Measurements from ENCODE around the gene KIFC1. TPM values are rescaled to one million over a fixed set of nuclear protein-coding genes. Genes with fewer than 3 reads are reported as not detected.
A peak's percentile ranks its signal among the peaks of the same experiment; 100 is the strongest.

KIFC1 gene
- total RNA-seq, 6 donors from 2014 or later, result 1.2 to 11.8 (median 4.4) TPM

DNA sequence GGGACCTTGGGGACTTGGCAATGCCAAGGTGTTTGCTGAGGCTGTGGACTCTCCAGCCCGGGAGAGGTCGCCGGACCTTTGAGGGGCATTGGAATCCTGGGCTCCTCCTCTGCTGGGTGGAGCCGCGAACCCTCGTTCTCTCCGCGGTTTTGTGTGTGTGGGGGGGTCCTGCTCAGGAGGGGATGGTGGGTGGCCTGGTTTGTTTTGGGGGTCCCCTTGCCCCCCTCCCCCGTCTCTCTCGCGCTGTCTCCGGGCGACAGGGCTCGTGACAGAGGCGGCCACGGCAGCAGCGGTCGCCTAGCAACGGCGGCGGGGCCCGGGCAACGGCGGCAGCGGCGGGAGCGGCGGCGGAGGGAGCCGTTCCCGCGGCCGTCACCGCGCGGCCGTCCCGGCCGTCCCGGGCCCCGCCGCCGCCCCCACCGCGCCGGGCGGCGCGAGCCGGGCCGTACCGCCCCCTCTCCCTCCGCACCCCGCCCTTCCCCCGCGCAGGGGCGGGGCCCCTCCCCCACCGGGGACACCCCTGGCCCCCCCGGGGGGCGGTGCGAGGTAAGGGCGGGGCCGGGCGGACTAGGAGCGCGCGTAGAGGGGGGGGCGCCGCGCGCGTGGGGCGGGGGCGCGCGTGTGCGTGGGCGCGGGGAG, 36.1 kb downstream of the KIFC1 start:
- Histone ChIP-seq H3K9me3 (no peaks in the 10 kb centered on the region), H3K27ac (peak overlapping the region; percentile 55 to 97 (median 94)), H3K4me3 (peak overlapping the region; percentile 36 to 69 (median 60)), H3K36me3 (no peaks in the 10 kb centered on the region), H3K27me3 (no peaks in the 10 kb centered on the region), H3K4me1 (peaks cover 44 to 70% (median 62%) of the 10 kb centered on the region in 4 donors)
- no peak for TF ChIP-seq EP300 (IDR thresholded peaks at IDR 0.05)
- no peak for TF ChIP-seq POLR2A (IDR thresholded peaks at IDR 0.05)
- no peak for TF ChIP-seq POLR2AphosphoS5 (IDR thresholded peaks at IDR 0.05)
- TF ChIP-seq, protein P1, sequence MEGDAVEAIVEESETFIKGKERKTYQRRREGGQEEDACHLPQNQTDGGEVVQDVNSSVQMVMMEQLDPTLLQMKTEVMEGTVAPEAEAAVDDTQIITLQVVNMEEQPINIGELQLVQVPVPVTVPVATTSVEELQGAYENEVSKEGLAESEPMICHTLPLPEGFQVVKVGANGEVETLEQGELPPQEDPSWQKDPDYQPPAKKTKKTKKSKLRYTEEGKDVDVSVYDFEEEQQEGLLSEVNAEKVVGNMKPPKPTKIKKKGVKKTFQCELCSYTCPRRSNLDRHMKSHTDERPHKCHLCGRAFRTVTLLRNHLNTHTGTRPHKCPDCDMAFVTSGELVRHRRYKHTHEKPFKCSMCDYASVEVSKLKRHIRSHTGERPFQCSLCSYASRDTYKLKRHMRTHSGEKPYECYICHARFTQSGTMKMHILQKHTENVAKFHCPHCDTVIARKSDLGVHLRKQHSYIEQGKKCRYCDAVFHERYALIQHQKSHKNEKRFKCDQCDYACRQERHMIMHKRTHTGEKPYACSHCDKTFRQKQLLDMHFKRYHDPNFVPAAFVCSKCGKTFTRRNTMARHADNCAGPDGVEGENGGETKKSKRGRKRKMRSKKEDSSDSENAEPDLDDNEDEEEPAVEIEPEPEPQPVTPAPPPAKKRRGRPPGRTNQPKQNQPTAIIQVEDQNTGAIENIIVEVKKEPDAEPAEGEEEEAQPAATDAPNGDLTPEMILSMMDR (IDR thresholded peaks at IDR 0.05), result no peak
- 0% methylated on average over 10 of the region's 79 CpGs; no CpG with 5 or more reads in 1 of the 2 donors for WGBS, 2 donors
- DNase-seq, result peak; percentile 69 to 93
- no peak for ATAC-seq (ENCODE audit: low FRiP score in 2 of 2)

DNA sequence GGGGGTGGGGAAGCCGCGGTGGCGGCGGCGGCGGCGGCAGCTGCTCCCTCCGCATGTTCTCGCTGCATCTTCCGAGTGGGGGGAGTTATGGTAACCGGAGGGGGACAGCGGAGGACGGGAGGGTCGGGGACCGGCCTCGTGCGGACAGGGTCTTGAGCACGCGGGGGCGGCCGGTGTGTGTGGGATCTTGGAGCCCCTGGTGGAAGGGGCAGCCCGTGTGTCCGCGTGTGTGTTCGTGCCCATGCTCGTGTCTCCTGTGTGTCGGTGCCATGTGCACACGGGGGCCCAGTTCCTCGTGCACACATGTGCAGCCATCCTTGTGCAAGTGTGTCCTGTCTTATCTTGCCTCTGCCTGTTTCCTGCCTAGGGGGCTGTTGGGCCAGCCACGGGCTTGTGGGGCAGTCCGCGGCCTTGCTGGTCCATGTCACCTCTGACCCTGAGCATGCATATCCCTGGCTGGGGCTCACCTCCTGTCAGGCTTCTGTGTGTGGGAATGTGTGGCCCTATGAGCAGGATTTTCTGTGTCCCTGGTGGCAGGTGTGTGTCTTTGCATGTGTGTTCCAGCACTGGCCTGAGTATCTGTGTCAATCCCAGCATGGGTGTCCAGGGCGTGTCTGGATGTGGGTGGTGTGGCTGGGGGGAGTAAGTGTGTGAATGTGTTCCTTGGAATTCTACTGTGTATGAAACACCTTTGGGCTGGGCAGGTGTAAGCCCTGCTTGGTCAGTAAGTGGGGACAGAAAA, 36.8 kb downstream of the KIFC1 start:
- Histone ChIP-seq H3K27me3 (no peaks in the 10 kb centered on the region), H3K4me3 (peak overlapping the region in 3 of 4 donors; percentile 54 to 69 (median 66)), H3K36me3 (no peaks in the 10 kb centered on the region), H3K4me1 (peaks cover 44 to 70% (median 62%) of the 10 kb centered on the region in 4 donors), H3K27ac (peak overlapping the region; percentile 44 to 95 (median 71)), H3K9me3 (no peaks in the 10 kb centered on the region)
- 4 to 12% methylated on average over 17 to 18 of the region's 33 CpGs for WGBS, 2 donors
- ATAC-seq (ENCODE audit: low FRiP score in 2 of 2) (no peak), DNase-seq (peak in 1 of 2 donors; percentile 28)
- peak in 1 of 2 donors; percentile 37 for TF ChIP-seq POLR2AphosphoS5 (IDR thresholded peaks at IDR 0.05)
- TF ChIP-seq EP300 (IDR thresholded peaks at IDR 0.05), result no peak
- TF ChIP-seq, protein P1 (IDR thresholded peaks at IDR 0.05), result peak; percentile 12 to 64 (median 40)

DNA sequence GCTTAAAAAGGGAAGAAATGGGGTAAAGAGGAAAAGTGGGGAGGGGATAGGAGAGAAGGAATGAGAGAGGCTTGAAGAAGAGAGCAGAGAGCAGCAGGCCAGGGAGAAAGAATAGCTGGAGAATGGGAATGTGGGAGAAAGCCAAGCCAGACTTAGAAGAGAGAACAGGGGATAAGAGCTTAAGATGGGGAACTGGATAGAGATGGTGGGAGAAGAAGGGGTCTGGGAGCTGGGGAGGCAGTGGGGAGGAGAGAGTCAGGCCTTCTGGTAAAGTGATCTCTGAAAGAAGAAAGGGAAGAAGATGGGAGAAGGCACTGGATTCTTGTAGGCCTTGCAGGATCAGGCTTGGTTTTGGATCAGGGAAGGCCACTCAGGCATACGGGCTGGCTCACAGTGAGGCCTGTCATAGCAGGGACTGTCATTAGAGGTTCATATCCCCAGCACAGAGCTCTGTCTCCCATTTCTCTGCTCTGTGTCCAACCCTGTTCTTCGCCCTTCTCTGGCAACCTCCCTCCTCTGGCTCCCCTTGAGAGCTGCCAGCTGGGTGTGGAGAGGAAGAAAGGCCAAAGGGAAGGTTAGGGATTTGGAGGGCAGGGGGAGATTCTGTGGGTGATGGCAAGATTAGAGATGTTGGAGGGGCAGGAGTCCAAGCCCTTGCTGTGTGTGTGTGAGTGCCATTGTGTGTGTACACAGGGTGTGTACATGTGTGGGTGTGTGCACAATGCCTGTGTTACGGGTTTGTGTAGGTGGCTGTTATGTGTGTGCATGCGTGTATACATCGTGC, 37.5 kb downstream of the KIFC1 start:
- WGBS, 2 donors, result 48 to 69% methylated on average over 5 of the region's 5 CpGs

DNA sequence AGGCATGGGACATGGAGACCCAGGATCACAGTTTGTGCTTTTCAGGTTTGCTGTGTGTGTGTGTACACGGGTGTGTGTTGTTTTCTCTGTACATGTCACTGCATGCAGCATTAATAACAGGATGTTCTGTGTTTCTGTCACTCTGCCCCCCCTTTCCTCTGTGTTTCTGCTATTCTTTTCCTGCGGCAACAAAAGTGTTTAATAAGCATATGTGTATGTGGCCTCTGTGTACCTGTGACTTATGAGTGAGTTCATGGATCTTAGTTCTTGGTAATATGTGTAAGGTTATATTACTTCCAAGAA, 38.1 kb downstream of the KIFC1 start:
- Histone ChIP-seq H3K9me3 (no peaks in the 10 kb centered on the region), H3K27ac (peak overlapping the region in 2 of 4 donors; percentile 73 to 95), H3K36me3 (no peaks in the 10 kb centered on the region), H3K4me3 (no peak overlapping the region), H3K27me3 (no peaks in the 10 kb centered on the region), H3K4me1 (peaks cover 40 to 64% (median 58%) of the 10 kb centered on the region in 4 donors)
- 21 to 32% methylated on average over 2 of the region's 2 CpGs for WGBS, 2 donors
- ATAC-seq (ENCODE audit: low FRiP score in 2 of 2), result no peak
- TF ChIP-seq POLR2A (IDR thresholded peaks at IDR 0.05), result peak in 1 of 4 donors; percentile 9
- TF ChIP-seq, protein P1 (IDR thresholded peaks at IDR 0.05), result no peak
- no peak for DNase-seq

More for the DNA sequence above, 37.5 kb downstream of the KIFC1 start:
- ATAC-seq (ENCODE audit: low FRiP score in 2 of 2), result no peak
- Histone ChIP-seq H3K4me3 (peak overlapping the region in 1 of 4 donors; percentile 69), H3K9me3 (no peaks in the 10 kb centered on the region), H3K36me3 (no peaks in the 10 kb centered on the region), H3K27me3 (no peaks in the 10 kb centered on the region), H3K4me1 (peaks cover 44 to 69% (median 62%) of the 10 kb centered on the region in 4 donors), H3K27ac (peak overlapping the region; percentile 23 to 95 (median 71))
- DNase-seq, result no peak
- no peak for TF ChIP-seq POLR2A (IDR thresholded peaks at IDR 0.05)
- no peak for TF ChIP-seq EP300 (IDR thresholded peaks at IDR 0.05)
- no peak for TF ChIP-seq POLR2AphosphoS5 (IDR thresholded peaks at IDR 0.05)
- TF ChIP-seq, protein P1 (IDR thresholded peaks at IDR 0.05), result peak in 1 of 6 experiments; percentile 0
